PFSK-1 (cell line): ENCODE data around the gene FARP2.

Source experiments
- FOXP2 ChIP-seq: optimal IDR thresholded peaks from 2 replicates; pipeline ENCODE3; 2011; ENCODE audit warnings: borderline replicate concordance, control low read depth, inconsistent platforms; ENCODE audit not compliant: insufficient read depth; ENCODE audit errors: extremely low read length, extremely low read depth
- POLR2AphosphoS5 ChIP-seq: IDR thresholded peaks from 2 replicates; pipeline ENCODE4 v1.6.1; 2012; ENCODE audit warnings: low read depth, mild to moderate bottlenecking, control low read depth, low read length, moderate library complexity
- REST ChIP-seq, 2 experiments: IDR thresholded peaks; 2 replicates each; pipeline versions ENCODE4 v1.6.1 to v1.8.0; 2011 to 2012; ENCODE audit warnings: low read depth in 2 of 2, low read length in 2 of 2, control low read depth in 1 of 2, inconsistent platforms in 1 of 2, mild to moderate bottlenecking in 1 of 2, moderate library complexity in 1 of 2; ENCODE audit not compliant: insufficient read depth in 1 of 2
- SIN3A ChIP-seq: IDR thresholded peaks from 2 replicates; pipeline ENCODE4 v1.6.1; 2012; ENCODE audit warnings: mild to moderate bottlenecking, low read length, moderate library complexity, borderline replicate concordance; ENCODE audit not compliant: insufficient read depth
- TAF1 ChIP-seq: IDR thresholded peaks from 2 replicates; pipeline ENCODE4 v1.6.1; 2012; ENCODE audit warnings: low read length, control low read depth, borderline replicate concordance; ENCODE audit not compliant: insufficient read depth

Gene FARP2

GRCh38 chr2:241460631-241461030, 104.5 kb downstream of the FARP2 start:
- TF ChIP-seq REST (IDR thresholded peaks at IDR 0.05; ENCODE audit: insufficient read depth in 1 of 2, low read depth in 2 of 2, low read length in 2 of 2), result no peak

GRCh38 chr2:241461693-241462677, 105.9 kb downstream of the FARP2 start:
- TF ChIP-seq SIN3A (no peak), POLR2AphosphoS5 (no peak), FOXP2 (no peak), REST (IDR thresholded peaks at IDR 0.05; ENCODE audit: insufficient read depth in 1 of 2, low read depth in 2 of 2, low read length in 2 of 2) (no peak), TAF1 (no peak)

GRCh38 chr2:241463276-241464135, 107.4 kb downstream of the FARP2 start:
- no peak for TF ChIP-seq REST (IDR thresholded peaks at IDR 0.05; ENCODE audit: insufficient read depth in 1 of 2, low read depth in 2 of 2, low read length in 2 of 2)
- no peak for TF ChIP-seq SIN3A
- TF ChIP-seq TAF1, result no peak
- no peak for TF ChIP-seq FOXP2
- TF ChIP-seq POLR2AphosphoS5, result no peak

- no peak for TF ChIP-seq POLR2AphosphoS5
- no peak for TF ChIP-seq FOXP2
- no peak for TF ChIP-seq TAF1
- no peak for TF ChIP-seq REST (IDR thresholded peaks at IDR 0.05; ENCODE audit: insufficient read depth in 1 of 2, low read depth in 2 of 2, low read length in 2 of 2)
- no peak for TF ChIP-seq SIN3A
These were observed 109.5 kb downstream of the FARP2 start for GRCh38 chr2:241465543-241465942.
